Lower leg skin (tissue), 4 donors: ENCODE data around the gene SLC16A1. TPM values are rescaled to one million over a fixed set of nuclear protein-coding genes. Genes with fewer than 3 reads are reported as not detected.

Experiments
- DNase-seq, 2 donors: peaks; one replicate each; pipeline ENCODE4 v3.0.0-alpha.2; 2019; ENCODE audit warnings: low spot score in 2 of 2
- H3K4me3 ChIP-seq: fragments of 200-600 bp; sonication (generic); 2 replicates; pipeline ENCODE4 v1.5.1; 2017; ENCODE audit warnings: mild to moderate bottlenecking, low read depth; ENCODE audit not compliant: poor library complexity, severe bottlenecking
- POLR2A ChIP-seq, 2 donors: fragments of 450-650 bp; IDR thresholded peaks; one replicate each; pipeline ENCODE4 v1.6.1; 2016 to 2017; ENCODE audit warnings: antibody characterized with exemption in 2 of 2, mild to moderate bottlenecking in 1 of 2, moderate library complexity in 1 of 2
- WGBS, 2 donors: methylation state at CpG; one replicate each; pipeline ENCODE4 v1.1.5; 2018; 5-methylcytosine and 5-hydroxymethylcytosine counted together
- intact Hi-C: fragments of 100-400 bp; cut with DNase I; formaldehyde crosslinking; loops from one replicate; pipeline ENCODE4 v1.15.0; 2023; ENCODE audit warnings: low total_unique reads
- total RNA-seq, 4 donors: library from RNA; depleted of rRNA; stranded (reverse); fragments of >200 nt; gene quantifications; one replicate each; pipeline ENCODE4 v1.1.0, GENCODE V29; 2016
- TF ChIP-seq, protein P1 (sequence below), 3 donors: fragments of 450-650 bp; IDR thresholded peaks; one replicate each; pipeline ENCODE4 v1.5.1; 2016; ENCODE audit warnings: antibody characterized with exemption in 3 of 3, mild to moderate bottlenecking in 3 of 3, moderate library complexity in 2 of 3

SLC16A1 gene
- total RNA-seq, 4 donors from 2014 or later: 17.9 to 38.9 (median 31.1) TPM

DNA sequence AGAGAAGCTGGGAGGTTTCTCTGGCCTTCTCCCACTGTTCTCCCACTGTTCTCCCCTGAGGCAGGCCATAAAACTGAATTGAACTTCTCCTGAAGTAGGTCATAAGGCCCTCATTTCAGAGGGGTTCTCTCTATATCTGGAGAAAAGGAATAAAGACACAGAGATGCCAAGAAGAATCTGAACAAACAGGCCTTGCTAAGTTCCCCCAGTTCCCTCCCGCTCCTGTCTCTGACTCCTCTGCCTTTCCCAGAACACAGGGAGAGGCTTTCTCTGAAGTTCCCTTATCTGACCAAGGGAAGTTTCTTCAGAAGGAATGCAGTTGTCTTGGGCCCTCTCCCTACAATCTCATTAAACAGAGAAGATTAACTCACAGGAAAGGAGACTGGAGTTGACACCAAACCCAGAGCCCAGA lies 83.4 kb downstream of the SLC16A1 start:
- no peak for TF ChIP-seq POLR2A (IDR thresholded peaks at IDR 0.05)
- TF ChIP-seq, protein P1, sequence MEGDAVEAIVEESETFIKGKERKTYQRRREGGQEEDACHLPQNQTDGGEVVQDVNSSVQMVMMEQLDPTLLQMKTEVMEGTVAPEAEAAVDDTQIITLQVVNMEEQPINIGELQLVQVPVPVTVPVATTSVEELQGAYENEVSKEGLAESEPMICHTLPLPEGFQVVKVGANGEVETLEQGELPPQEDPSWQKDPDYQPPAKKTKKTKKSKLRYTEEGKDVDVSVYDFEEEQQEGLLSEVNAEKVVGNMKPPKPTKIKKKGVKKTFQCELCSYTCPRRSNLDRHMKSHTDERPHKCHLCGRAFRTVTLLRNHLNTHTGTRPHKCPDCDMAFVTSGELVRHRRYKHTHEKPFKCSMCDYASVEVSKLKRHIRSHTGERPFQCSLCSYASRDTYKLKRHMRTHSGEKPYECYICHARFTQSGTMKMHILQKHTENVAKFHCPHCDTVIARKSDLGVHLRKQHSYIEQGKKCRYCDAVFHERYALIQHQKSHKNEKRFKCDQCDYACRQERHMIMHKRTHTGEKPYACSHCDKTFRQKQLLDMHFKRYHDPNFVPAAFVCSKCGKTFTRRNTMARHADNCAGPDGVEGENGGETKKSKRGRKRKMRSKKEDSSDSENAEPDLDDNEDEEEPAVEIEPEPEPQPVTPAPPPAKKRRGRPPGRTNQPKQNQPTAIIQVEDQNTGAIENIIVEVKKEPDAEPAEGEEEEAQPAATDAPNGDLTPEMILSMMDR (IDR thresholded peaks at IDR 0.05): no peak
- WGBS, 2 donors: 72 to 83% methylated on average over 1 of the region's 1 CpG
- no peak overlapping the region for H3K4me3 ChIP-seq
- DNase-seq: peak in 1 of 2 donors; percentile 4
- intact Hi-C loops: no loop called here

DNA sequence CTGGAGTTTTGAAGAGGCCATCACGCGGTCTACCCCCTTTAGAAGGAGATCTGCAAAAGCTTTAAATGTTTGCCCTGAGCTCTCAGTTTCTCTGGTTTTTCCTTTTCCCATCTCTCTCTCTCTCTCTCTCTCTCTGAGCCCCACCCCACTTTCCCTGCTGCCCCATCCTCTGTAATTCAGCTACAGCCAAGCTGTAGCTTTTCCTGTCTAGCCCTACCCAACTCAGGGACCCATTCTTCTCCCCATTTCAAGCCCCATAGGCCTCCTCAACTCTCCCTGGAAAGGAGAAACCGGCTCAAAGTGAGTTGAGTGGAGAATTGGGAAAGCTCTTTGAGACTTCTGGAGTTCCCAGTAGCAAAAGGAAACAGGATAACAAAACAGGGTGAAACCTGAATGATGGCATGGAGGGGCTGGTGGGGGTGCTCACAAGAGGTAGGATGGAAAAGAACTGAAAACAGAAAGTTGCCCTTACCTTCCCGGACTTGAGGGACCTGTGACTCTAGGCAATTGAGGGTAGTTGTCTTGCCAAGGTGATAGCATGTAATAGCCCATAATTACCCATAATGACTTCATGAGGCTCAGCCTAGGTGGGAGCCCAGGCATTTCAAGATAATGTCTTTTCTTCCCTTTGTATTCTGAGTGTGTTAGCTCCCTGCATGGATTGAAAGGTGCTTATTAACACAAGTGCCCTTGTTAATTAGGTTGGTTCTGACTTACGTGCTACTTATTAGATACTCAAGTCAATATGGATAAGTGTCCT lies 84.9 kb downstream of the SLC16A1 start:
- intact Hi-C loops: no loop called here
- DNase-seq: no peak
- WGBS, 2 donors: 82% methylated on average over 5 of the region's 5 CpGs
- TF ChIP-seq, protein P1 (IDR thresholded peaks at IDR 0.05): no peak
- no peak for TF ChIP-seq POLR2A (IDR thresholded peaks at IDR 0.05)
- no peak overlapping the region for H3K4me3 ChIP-seq

DNA sequence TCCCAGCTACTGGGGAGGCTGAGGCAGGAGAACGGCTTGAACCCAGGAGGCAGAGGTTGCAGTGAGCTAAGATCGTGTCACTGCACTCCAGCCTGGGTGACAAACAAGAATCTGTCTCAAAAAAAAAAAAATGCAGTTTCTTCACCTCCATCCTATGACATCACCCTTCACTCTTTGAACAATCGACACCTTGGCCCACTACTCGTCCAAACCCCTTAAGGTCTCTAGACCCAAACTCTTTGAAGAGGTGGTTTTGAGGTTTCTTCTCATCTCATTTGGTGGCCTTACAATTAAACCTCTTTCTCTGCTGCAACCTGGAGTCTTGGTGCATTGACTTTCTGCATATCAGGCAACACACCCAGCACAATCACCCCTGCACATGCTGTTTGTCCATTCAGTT lies 86.1 kb downstream of the SLC16A1 start:
- intact Hi-C loops: loop anchor here (10.0 kb wide), 1 partner anchor 1305 kb away; no protein-coding TSS in a partner anchor
- no peak overlapping the region for H3K4me3 ChIP-seq
- DNase-seq: no peak
- TF ChIP-seq, protein P1 (IDR thresholded peaks at IDR 0.05): no peak
- TF ChIP-seq POLR2A (IDR thresholded peaks at IDR 0.05): no peak
- WGBS, 2 donors: 89 to 90% methylated on average over 4 of the region's 4 CpGs

DNA sequence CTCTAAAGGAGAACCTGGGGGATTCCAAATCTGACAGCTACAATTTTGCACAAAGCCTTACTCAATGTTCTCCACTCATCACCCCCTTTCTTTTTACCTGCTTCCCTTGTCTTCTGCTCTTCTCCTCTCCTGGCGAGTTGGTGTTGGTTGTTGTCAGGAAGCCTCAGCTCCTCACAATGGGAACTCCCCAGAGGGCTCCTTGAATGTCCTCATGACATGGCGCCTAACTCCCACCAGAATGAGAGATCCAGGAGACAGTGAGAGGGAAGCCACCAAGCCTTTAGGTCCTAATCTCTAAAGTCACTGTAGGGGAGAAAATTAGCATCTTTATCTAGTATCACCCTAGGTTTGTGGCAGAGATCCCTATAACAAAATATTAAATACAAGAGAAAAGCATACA lies 87.8 kb downstream of the SLC16A1 start:
- 90 to 94% methylated on average over 2 of the region's 2 CpGs for WGBS, 2 donors

DNA sequence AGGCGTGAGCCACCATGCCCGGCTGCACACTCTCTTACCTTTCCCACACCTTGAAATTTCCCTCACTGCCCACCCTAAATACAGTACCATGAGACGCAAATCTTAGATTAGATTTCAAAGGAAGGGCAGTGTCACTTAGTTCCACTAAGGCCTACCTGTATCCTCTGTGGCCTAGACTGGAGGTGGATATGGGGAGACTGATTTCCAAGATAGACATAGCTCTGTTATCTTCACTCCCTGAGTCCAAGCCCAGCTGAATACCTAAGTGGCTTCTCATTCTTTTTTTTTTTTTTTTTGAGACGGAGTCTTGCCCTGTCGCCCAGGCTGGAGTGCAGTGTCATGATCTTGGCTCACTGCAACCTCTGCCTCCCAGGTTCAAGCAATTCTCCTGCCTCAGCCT lies 89.0 kb downstream of the SLC16A1 start:
- TF ChIP-seq, protein P1 (IDR thresholded peaks at IDR 0.05): no peak
- TF ChIP-seq POLR2A (IDR thresholded peaks at IDR 0.05): no peak
- 97 to 98% methylated on average over 5 of the region's 5 CpGs for WGBS, 2 donors
- intact Hi-C loops: loop anchor here (10.0 kb wide), 1 partner anchor 1308 kb away; no protein-coding TSS in a partner anchor
- no peak overlapping the region for H3K4me3 ChIP-seq
- no peak for DNase-seq

More for the DNA sequence above, 87.8 kb downstream of the SLC16A1 start:
- intact Hi-C loops: loop anchor here (10.0 kb wide), 1 partner anchor 1307 kb away; no protein-coding TSS in a partner anchor
- no peak overlapping the region for H3K4me3 ChIP-seq
- no peak for DNase-seq
- no peak for TF ChIP-seq POLR2A (IDR thresholded peaks at IDR 0.05)
- TF ChIP-seq, protein P1 (IDR thresholded peaks at IDR 0.05): no peak
